NCI-H2171 treated with DMSO at 0.1 percent for 48 hours (cell line): ENCODE data around the gene DNAJB1.
A peak's percentile ranks its signal among the peaks of the same experiment; 100 is the strongest.

Source experiments
- DNase-seq: peaks from one replicate; lab custom pipeline; 2025; lab: John Stamatoyannopoulos, UW

The DNAJB1 gene

GRCh38 chr19:14496029-14496833, 22.0 kb downstream of the DNAJB1 start, which contains the start of gene GIPC1:
Gene GIPC1 (minus strand): TSS chr19:14496127. CDS start chr19:14482976, 13,151 bp downstream.
- DNase-seq, result peak; percentile 99

GRCh38 chr19:14495672-14496028, 22.5 kb downstream of the DNAJB1 start:
- DNase-seq, result no peak

- DNase-seq, result no peak
Measured at GRCh38 chr19:14494910-14495671, 23.1 kb downstream of the DNAJB1 start.

- DNase-seq, result no peak
Measured at GRCh38 chr19:14494411-14494810, 23.8 kb downstream of the DNAJB1 start.

GRCh38 chr19:14492756-14493337, 25.4 kb downstream of the DNAJB1 start:
- no peak for DNase-seq

- no peak for DNase-seq
Measured at GRCh38 chr19:14487370-14488125, 30.6 kb downstream of the DNAJB1 start.

- no peak for DNase-seq
Measured at GRCh38 chr19:14482172-14482941, 35.8 kb downstream of the DNAJB1 start.

GRCh38 chr19:14480700-14481079, 37.5 kb downstream of the DNAJB1 start:
- no peak for DNase-seq

- DNase-seq, result no peak
Measured at GRCh38 chr19:14479975-14480699, 38.1 kb downstream of the DNAJB1 start.

GRCh38 chr19:14479309-14479974, 38.8 kb downstream of the DNAJB1 start:
- DNase-seq, result no peak

GRCh38 chr19:14478113-14478545, 40.1 kb downstream of the DNAJB1 start:
- DNase-seq, result no peak

- no peak for DNase-seq
Measured at GRCh38 chr19:14477418-14478112, 40.6 kb downstream of the DNAJB1 start.

- DNase-seq, result no peak
Measured at GRCh38 chr19:14476673-14477401, 41.4 kb downstream of the DNAJB1 start.

GRCh38 chr19:14476327-14476672, 41.9 kb downstream of the DNAJB1 start:
- no peak for DNase-seq

- no peak for DNase-seq
Measured at GRCh38 chr19:14475251-14476073, 42.7 kb downstream of the DNAJB1 start, which contains the start of gene PTGER1. Gene PTGER1 (minus strand): TSS chr19:14475354. CDS start chr19:14474320, 1,034 bp downstream.

- no peak for DNase-seq
Measured at GRCh38 chr19:14474827-14475226, 43.4 kb downstream of the DNAJB1 start.

- no peak for DNase-seq
Measured at GRCh38 chr19:14473978-14474578, 44.1 kb downstream of the DNAJB1 start.
